CD4-positive, alpha-beta T cell (primary cell): ENCODE measurements around the gene RAP1A. TPM values are rescaled to one million over a fixed set of nuclear protein-coding genes. Genes with fewer than 3 reads are reported as not detected.

ENCODE experiments used
- ATAC-seq: fragments of 200-7000 bp; cut with Tn5 transposase; one replicate; pipeline ENCODE4 v1.10.0; 2022; ENCODE audit warnings: mild to moderate bottlenecking; ENCODE audit not compliant: poor library complexity
- CTCF ChIA-PET: fragments of 350-600 bp; sonication (Branson Sonifier 250); formaldehyde crosslinking; loops from one replicate; lab custom pipeline; 2021; ENCODE audit warnings: antibody characterized with exemption, inconsistent platforms; lab: Charles Lee
- POLR2A ChIA-PET: fragments of 350-600 bp; sonication (Branson Sonifier 250); formaldehyde crosslinking; loops from one replicate; lab custom pipeline; 2021; ENCODE audit warnings: antibody characterized with exemption, inconsistent platforms; lab: Charles Lee
- DNase-seq, 14 experiments: peaks; one replicate each; pipeline ENCODE4 v3.0.0-alpha.2; 2013 to 2020; ENCODE audit warnings: mixed read lengths in 2 of 14
- H3K27ac ChIP-seq, 2 donors: one replicate each; pipeline versions ENCODE4 v1.5.1 to v1.7.0; 2013; ENCODE audit warnings: low read length in 2 of 2, low read depth in 1 of 2, mild to moderate bottlenecking in 1 of 2
- H3K27me3 ChIP-seq, 2 experiments: 1 replicate in 1 of 2; 2 replicates in 1 of 2; pipeline versions ENCODE4 v1.6.1 to v1.7.0; 2013; ENCODE audit warnings: low read length in 2 of 2, control low read depth in 1 of 2, mild to moderate bottlenecking in 1 of 2, moderate library complexity in 1 of 2; ENCODE audit not compliant: insufficient read depth in 2 of 2, control insufficient read depth in 1 of 2
- H3K36me3 ChIP-seq: one replicate; pipeline ENCODE4 v1.6.1; 2013; ENCODE audit warnings: low read length, control low read depth; ENCODE audit not compliant: insufficient read depth
- H3K4me1 ChIP-seq: one replicate; pipeline ENCODE4 v1.6.1; 2013; ENCODE audit warnings: low read length, control low read depth; ENCODE audit not compliant: insufficient read depth
- H3K4me3 ChIP-seq: one replicate; pipeline ENCODE4 v1.5.1; 2013; ENCODE audit warnings: mild to moderate bottlenecking, low read length, moderate library complexity
- H3K9me3 ChIP-seq, 2 experiments: 1 replicate in 1 of 2; 2 replicates in 1 of 2; pipeline versions ENCODE4 v1.6.1 to v1.7.0; 2013; ENCODE audit warnings: low read length in 2 of 2, mild to moderate bottlenecking in 2 of 2, control low read depth in 1 of 2, moderate library complexity in 1 of 2; ENCODE audit not compliant: control insufficient read depth in 1 of 2, insufficient read depth in 1 of 2
- H3K27ac Mint-ChIP-seq: one replicate; pipeline ENCODE4 v1.8.0; 2020; ENCODE audit warnings: mixed read lengths
- H3K27me3 Mint-ChIP-seq: one replicate; pipeline ENCODE4 v1.8.0; 2021; ENCODE audit warnings: mixed read lengths
- H3K36me3 Mint-ChIP-seq: one replicate; pipeline ENCODE4 v1.8.0; 2021; ENCODE audit warnings: low read depth, mixed read lengths
- H3K4me1 Mint-ChIP-seq: one replicate; pipeline ENCODE4 v1.8.0; 2021; ENCODE audit warnings: low read depth, mixed read lengths
- H3K4me3 Mint-ChIP-seq: one replicate; pipeline ENCODE4 v1.8.0; 2020; ENCODE audit warnings: mild to moderate bottlenecking, mixed read lengths
- H3K9me3 Mint-ChIP-seq: one replicate; pipeline ENCODE4 v1.8.0; 2020; ENCODE audit warnings: mixed read lengths
- intact Hi-C, 2 experiments: fragments of 100-400 bp; cut with DNase I in 1 of 2; cut with micrococcal nuclease in 1 of 2; formaldehyde crosslinking; loops; one replicate each; pipeline versions ENCODE4 v1.15.1 to v1.9.0; 2023 to 2025; cut with DNase I, micrococcal nuclease
- total RNA-seq, 174 experiments: library from RNA in 2 of 174; stranded (reverse) in 2 of 174; gene quantifications; one replicate each; pipeline ENCODE4 v1.2.3 and lab custom pipeline; 2021 to 2026
- TF ChIP-seq, protein P1 (sequence below): fragments of 200-600 bp; IDR thresholded peaks from one replicate; pipeline ENCODE4 v1.8.0; 2022; ENCODE audit warnings: antibody characterized with exemption, mild to moderate bottlenecking

Gene RAP1A
- total RNA-seq, 2 experiments from 2014 or later = 63.8 to 67.1 TPM

DNA sequence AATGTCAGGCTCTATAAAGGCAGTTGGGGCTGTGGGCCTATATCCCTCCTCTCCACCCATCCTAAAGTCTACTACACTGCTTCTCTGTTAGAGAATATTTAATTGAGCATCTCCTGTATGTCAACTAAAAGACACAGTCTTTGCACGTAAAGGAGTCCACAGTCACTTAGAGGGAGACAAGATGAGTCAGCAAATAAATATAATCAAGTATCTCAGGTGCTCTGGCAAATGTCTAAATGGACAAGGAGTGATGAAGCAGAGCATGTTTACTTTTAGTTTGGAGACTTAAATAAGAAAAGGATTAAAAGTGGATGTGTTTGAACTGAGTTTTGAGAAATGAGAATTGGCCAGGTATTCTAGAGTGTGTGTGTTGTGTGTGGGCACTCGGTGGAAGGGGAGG, 41.8 kb upstream of the RAP1A start:
- Histone ChIP-seq H3K27ac (no peak overlapping the region), H3K9me3 (no peaks in the 10 kb centered on the region), H3K27me3 (no peaks in the 10 kb centered on the region), H3K4me3 (no peak overlapping the region), H3K36me3 (no peaks in the 10 kb centered on the region), H3K4me1 (peaks cover 4% of the 10 kb centered on the region)
- no peak overlapping the region for H3K4me3 Mint-ChIP-seq
- no peak overlapping the region for H3K27ac Mint-ChIP-seq
- no peak for DNase-seq
- ChIA-PET CTCF (no interaction called here), POLR2A (no interaction called here)
- no peak for ATAC-seq
- no peaks in the 10 kb centered on the region for H3K9me3 Mint-ChIP-seq
- no peaks in the 10 kb centered on the region for H3K27me3 Mint-ChIP-seq
- no peaks in the 10 kb centered on the region for H3K36me3 Mint-ChIP-seq
- H3K4me1 Mint-ChIP-seq = peaks cover 5% of the 10 kb centered on the region
- intact Hi-C loops = loop anchor here in 1 of 2 experiments (10.0 kb wide), 1 partner anchor 47 kb away; no protein-coding TSS in a partner anchor
- TF ChIP-seq, protein P1, sequence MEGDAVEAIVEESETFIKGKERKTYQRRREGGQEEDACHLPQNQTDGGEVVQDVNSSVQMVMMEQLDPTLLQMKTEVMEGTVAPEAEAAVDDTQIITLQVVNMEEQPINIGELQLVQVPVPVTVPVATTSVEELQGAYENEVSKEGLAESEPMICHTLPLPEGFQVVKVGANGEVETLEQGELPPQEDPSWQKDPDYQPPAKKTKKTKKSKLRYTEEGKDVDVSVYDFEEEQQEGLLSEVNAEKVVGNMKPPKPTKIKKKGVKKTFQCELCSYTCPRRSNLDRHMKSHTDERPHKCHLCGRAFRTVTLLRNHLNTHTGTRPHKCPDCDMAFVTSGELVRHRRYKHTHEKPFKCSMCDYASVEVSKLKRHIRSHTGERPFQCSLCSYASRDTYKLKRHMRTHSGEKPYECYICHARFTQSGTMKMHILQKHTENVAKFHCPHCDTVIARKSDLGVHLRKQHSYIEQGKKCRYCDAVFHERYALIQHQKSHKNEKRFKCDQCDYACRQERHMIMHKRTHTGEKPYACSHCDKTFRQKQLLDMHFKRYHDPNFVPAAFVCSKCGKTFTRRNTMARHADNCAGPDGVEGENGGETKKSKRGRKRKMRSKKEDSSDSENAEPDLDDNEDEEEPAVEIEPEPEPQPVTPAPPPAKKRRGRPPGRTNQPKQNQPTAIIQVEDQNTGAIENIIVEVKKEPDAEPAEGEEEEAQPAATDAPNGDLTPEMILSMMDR = no peak

DNA sequence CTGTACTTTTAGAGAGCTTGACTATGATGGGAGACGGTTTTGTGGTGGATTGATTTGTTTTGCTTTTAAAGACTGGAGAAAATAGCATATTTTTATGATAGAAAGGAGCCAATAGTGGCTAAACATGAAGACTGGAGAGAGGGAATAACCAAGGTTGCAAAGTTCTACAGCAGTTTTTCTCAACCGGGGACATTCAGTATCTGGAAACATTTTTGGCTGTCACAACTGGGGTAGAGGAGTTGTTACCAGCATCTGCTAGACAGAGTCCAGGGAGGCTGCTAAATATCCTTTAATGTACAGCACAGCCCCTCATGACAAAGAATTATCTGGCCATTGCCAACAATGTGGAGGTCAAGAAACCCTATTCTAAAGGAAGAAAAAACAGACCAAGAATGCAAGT, 38.4 kb upstream of the RAP1A start:
- DNase-seq (no peak), ATAC-seq (no peak)
- H3K4me3 ChIP-seq = no peak overlapping the region
- Mint-ChIP-seq H3K4me3 (no peak overlapping the region), H3K9me3 (no peaks in the 10 kb centered on the region), H3K27me3 (no peaks in the 10 kb centered on the region), H3K4me1 (peaks cover 5% of the 10 kb centered on the region), H3K36me3 (no peaks in the 10 kb centered on the region), H3K27ac (no peak overlapping the region)
- no peaks in the 10 kb centered on the region for H3K27me3 ChIP-seq
- CTCF ChIA-PET = interaction anchor here (3.2 kb wide), 1 partner anchor 73 kb away, joined by 10 read pairs; no protein-coding TSS in a partner anchor
- H3K4me1 ChIP-seq = peaks cover 4% of the 10 kb centered on the region
- no peaks in the 10 kb centered on the region for H3K36me3 ChIP-seq
- H3K27ac ChIP-seq = no peak overlapping the region
- no peaks in the 10 kb centered on the region for H3K9me3 ChIP-seq
- intact Hi-C loops = no loop called here
- POLR2A ChIA-PET = interaction anchor here (0.9 kb wide), 1 partner anchor 9 kb away, joined by 3 read pairs; no protein-coding TSS in a partner anchor
- TF ChIP-seq, protein P1 = no peak

DNA sequence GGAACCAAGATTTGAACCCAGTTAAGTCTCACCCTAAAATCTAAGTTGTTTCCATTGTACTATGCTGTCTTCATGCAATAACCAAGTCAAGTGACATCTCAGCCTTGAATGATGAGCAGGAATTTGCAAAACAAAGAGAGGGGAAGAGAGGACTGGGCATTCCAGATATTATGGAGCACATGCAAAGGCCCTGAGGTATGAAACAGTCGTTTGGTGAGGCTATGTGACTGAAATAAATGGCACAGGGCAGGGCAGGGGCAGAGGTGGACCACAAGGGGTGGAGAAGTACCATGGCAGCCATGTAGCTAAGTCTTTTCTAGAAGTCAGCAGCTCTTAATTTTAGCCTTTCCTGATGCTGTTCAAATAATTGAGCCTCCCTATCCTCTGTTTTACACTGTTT, 37.6 kb upstream of the RAP1A start:
- no peaks in the 10 kb centered on the region for H3K36me3 Mint-ChIP-seq
- TF ChIP-seq, protein P1 = no peak
- Histone ChIP-seq H3K4me3 (no peak overlapping the region), H3K9me3 (no peaks in the 10 kb centered on the region), H3K4me1 (peaks cover 4% of the 10 kb centered on the region), H3K27ac (no peak overlapping the region), H3K36me3 (no peaks in the 10 kb centered on the region), H3K27me3 (no peaks in the 10 kb centered on the region)
- ChIA-PET POLR2A (interaction anchor here (0.9 to 1.6 kb wide), 3 partner anchors 9 to 38 kb away, joined by 3 to 5 read pairs (median 3); partner anchors contain the start of gene RAP1A), CTCF (interaction anchor here (0.7 to 3.2 kb wide), 3 partner anchors 11 to 74 kb away, joined by 3 to 10 read pairs (median 3); no protein-coding TSS in a partner anchor)
- H3K27ac Mint-ChIP-seq = no peak overlapping the region
- no peak overlapping the region for H3K4me3 Mint-ChIP-seq
- no peak for DNase-seq
- no peaks in the 10 kb centered on the region for H3K27me3 Mint-ChIP-seq
- no peak for ATAC-seq
- intact Hi-C loops = no loop called here
- no peaks in the 10 kb centered on the region for H3K9me3 Mint-ChIP-seq
- H3K4me1 Mint-ChIP-seq = peaks cover 5% of the 10 kb centered on the region
